HG03442 (cell line): ENCODE results near the gene FAM135A.
"Not testable (repeated sequence)": the region's sequence is repeated elsewhere in the genome, so short reads cannot be mapped to it uniquely, and the experiment has no call there.

Experiments used
- ATAC-seq: cut with Tn5 transposase; IDR thresholded peaks from one replicate; pipeline ENCODE4 v1.9.1; 2021; ENCODE audit warnings: mild to moderate bottlenecking, moderate library complexity; ENCODE audit not compliant: unreplicated experiment

The FAM135A gene

DNA sequence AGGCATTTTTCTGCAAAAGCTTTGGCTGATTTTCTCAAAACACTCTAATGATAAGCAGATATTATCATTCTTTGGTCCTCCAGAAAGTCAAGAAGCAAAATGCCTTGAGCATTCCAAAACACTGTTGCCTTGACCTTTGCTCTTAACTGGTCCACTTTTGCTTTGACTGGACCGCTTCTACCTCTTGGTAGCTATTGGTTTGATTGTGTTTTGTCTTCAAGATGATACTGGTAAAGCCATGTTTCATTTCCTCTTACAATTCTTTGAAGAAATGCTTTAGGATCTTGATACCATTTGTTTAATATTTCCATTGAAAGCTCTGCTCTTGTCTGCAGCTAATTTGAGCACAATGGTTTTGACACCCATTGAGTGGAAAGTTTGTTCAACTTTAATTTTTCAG is 117.8 kb downstream of the FAM135A start:
- no peak for ATAC-seq

DNA sequence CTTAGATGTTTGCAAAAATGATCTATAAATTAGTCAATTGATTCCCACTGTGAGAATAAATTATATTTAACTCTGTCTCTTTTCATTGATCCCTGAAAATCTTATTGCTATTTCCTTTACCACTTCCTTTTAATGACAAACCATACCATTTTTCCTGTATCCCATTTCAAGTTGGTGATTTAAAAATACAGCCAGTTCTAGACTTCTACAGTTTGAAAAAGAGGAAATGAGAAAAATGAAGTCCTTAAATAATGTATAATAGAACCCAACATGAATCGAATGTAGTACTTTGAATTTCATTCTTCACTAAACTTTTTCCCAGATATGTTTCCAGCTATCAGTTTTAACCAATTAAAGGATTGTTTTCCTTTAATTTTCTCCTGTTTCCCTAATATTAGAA is 124.0 kb downstream of the FAM135A start:
- no peak for ATAC-seq

DNA sequence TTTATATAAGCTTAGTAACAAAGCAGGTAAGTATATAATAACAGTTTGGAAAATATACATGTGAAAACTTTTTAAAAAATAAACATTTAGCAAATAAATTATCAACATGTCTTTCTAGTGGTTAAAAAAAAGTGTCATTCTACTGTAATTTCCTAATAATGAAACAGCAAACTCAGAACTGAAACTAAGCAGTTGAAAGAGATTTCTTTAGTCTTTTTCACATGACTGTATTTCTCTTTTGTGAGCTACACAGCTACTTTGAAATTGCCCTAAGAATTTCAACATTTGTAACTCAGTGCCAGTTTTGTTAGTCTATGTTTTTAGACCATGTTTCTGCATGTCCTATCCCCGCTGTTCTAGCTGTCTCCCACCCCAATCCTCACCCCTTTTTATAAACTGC is 125.1 kb downstream of the FAM135A start:
- peak; percentile 78 for ATAC-seq

DNA sequence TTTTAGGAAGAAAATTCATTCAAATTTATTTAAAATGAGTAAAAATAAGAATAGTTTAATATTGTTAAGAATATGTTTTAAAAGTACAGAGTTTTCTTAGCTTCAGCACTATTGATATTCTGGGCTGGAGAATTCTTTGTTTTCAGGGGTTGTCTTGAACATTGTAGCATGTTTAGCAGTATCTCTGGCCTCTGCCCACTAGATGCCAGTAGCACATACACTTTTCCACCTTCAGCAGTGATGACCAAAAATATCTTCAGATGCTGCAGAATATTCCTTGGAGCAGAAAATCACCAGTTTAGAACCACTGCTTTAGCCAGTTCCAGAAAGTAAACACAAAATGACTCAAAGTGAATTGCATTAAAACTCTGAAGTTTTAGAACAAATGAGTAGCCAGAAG is 134.0 kb downstream of the FAM135A start:
- no peak for ATAC-seq

DNA sequence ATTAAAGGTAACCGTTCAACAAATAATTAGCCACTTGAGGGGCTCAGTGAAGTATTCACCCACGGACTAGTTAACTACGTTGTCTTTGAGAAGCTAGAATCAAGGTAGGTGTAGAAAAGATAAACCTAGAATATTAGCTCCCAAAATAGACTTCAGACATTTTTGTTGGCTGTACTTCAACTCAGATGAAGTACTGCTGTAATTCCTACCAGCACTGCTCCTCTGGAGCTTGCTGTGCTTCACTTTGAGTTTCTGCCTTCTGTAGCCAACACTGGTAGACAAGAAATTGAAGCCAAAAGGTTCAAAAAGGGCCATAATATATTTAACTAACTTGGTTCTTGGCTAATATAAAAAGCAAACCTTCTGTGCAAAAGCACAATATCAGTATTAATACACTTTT is 134.6 kb downstream of the FAM135A start:
- no peak for ATAC-seq

DNA sequence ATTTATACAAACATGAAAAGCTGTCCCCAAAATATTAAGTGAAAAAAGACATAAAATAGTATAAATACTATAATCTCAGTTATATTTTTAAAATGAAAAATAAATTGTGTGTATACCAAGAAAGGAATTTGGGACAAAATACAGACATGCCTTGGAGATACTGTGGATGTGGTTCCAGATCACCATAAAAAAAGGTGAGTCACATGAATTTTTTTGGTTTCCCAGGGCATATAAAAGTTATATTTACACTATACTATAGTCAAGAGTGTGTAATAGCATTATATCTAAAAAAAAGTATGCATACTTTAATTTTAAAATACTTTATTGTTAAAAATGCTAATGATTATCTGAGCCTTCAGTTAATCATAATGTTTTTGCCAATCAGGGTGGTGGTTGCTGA is 136.0 kb downstream of the FAM135A start:
- no peak for ATAC-seq

DNA sequence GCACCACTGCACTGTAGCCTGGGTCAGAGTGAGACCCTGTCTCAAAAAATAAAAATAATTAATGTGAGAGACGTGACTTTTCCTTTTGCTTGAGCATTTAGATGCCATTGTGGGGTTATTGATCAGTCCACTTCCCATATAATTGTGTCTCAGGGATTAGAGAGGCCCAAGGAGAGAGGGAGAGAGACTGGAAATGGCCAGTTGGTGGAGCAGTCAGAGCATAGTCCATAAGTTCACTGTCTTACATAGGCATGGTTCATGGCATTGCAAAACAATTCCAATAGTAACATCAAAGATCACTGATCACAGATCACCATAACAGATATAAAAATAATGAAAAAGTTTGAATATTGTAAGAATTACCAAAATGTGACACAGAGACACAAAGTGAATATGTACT is 138.3 kb downstream of the FAM135A start:
- no peak for ATAC-seq

DNA sequence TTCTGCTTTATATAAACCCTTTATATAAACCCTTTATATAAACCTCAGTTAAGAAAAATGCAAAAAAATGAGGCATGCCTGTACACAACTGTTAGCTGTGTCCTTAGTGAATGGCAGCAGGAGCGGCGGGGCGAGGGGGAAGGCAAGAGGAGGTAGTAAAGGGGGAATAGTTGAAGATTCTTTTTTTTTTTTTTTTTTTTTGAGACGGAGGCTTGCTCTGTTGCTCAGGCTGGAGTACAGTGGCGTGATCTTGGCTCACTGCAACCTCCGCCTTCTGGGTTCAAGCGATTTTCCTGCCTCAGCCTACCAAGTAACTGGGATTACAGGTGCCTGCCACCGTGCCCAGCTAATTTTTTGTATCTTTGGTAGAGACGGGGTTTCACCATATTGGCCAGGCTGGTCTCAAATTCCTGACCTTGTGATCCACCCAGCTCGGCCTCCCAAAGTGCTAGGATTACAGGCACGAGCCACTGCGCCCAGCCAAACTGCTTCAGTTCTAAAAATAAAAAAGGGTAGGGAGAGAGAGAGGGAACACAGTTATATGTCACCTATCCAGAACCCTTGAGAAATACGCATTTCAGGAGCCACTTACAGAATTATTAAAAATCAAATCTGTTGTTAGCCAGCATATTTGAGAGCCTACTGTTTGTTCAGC is 139.1 kb downstream of the FAM135A start:
- not testable (repeated sequence) for ATAC-seq

DNA sequence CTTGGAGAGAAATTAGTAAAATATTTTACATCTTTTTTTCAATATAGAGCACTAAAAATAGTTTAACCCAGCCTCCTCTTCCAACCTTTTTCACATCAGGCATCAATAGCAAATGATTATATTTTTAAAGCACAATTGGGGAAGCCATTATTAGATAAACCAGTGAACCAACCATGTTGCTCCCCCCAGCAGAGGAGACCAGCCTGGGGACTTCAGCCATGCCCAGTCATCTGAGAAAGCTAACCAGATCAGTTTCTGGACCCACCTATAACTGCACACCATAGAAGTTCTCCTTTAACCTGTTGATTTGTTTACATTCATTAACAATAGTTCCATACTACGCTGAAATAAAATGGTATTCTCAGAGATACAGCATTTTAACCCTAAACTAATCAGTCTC is 139.7 kb downstream of the FAM135A start:
- ATAC-seq, result no peak

DNA sequence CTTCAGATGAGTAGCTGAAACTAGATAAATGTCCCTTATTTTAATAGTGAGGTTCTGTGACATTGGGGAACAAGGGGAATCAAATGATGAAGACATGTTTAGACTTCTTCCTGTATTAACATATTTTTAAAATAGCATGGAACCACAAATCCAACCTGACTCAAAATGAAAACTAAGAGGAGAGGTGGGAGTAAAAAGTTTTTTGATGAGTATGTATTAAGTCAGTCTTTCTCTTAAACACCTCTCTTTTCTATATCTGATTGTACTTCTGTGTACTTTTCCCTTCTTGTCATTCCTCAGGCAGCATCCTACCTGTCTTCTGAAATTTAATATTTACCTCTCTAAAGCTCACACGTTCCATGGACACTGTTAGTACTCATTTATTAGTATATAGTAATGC is 144.7 kb downstream of the FAM135A start:
- no peak for ATAC-seq

DNA sequence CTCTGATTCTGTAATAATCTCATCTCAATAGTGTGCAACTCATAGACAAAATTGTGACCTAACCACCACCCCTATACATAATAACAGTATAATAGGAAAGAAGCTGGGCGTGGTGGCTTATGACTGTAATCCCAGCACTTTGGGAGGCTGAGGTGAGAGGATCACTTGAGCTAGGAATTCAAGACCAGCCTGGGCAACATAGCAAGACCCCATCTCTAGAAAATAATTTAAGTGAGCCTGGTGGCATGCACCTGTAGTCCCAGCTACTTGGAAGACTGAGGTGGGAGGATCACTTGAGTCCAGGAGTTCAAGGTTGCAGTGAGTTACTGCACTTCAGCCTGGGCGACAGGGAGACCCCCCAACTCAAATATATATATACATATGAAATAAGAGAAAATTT is 149.1 kb downstream of the FAM135A start:
- ATAC-seq, result not testable (repeated sequence)

DNA sequence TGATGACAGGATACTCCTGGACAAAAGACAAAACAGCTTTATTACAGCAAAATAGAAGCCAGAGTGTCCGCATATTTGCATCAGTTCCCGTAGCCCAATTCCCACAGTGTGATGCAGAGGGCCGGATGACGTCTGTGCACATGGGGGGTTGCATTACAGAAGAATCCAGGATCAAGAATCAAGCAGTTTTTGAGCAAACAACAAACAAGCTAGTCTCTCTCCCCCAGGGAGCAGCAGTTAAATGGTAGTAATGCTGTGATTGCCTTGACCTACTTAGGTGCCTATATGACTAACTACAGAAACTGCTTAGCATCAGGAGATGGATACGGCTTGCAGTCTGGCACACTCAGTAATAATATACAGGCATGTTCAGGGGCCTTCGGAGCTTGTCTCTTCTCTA is 150.2 kb downstream of the FAM135A start:
- no peak for ATAC-seq

DNA sequence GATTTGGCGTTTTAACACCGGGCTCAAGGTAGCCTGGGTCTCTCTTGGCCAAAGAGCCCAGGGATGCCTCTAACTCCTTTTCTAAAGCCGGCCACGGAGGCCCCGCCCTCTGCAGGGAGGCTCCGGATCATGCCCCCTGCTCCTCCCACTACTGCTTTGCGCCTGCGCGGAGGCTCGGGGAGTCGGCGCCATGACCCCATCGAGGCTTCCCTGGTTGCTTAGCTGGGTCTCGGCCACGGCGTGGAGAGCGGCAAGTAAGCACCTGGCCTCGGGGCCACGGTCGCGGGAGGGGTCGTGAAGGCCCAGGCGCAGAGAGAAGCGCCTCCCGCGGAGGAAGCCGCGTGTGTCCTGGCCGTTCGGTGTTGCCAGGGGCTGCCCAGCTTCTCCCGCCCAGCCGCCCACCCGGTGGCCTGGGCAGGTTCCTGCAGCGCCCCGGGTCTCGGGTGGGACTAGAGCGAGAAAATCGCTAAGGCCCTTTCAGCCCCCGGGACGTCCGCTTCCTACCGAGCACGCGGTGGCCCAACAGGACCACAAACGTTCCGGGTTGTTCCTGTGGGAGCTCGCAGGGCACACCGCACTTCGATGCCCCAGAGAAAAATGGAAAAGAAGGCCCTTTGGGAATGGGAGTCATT is 153.6 kb downstream of the FAM135A start, which contains the start of gene SDHAF4:
SDHAF4 (plus strand) TSS at position 180 of the 632 bp plus-strand sequence; CDS start at position 191, 11 bp downstream.
- peak; percentile 98 for ATAC-seq

DNA sequence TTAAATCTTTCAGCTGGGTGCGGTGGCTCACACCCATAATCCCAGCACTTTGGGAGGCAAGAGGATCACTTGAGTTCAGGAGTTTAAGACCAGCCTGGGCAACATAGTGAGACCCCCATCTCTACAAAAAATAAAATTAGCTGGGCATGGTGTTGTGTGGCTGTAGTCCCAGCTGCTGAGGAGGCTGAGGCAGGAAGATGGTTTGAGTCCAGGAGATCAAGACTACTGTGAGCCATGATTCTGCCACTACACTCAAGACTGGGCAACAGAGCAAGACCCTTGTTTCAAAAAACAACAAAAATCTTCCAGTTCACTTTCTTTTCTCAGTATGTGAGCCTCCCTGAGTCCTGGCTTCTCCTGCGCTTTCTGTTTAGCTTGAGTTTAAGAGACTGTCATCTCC is 161.3 kb downstream of the FAM135A start:
- ATAC-seq, result no peak

DNA sequence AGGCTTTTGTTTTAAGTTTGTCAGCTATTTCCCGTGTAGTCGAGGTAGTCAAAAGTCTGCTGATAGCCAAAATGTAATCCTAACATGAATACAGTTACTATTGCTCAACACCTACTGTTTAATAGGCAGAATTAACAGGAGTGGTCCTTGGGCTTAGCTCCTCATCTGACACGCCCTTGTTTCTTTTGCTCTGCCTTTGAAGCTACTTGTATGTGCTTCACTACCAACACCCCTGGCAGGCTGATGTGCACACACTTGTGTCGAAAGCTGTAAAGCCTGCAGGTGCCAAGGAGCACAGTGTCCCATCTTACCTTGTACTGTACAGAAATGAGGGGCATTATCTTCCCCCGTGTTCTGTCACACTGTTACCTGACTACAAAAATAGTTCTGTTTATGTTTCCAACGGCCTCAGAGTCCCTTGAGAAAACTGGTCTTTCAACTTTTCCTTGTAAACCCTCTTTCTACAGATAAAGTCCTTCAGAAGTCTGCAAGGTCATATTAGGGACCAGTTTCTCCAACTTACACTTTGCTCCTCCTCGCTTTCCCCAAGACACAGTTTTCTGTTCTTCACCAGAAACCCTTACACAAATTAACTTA is 162.7 kb downstream of the FAM135A start:
- no peak for ATAC-seq

DNA sequence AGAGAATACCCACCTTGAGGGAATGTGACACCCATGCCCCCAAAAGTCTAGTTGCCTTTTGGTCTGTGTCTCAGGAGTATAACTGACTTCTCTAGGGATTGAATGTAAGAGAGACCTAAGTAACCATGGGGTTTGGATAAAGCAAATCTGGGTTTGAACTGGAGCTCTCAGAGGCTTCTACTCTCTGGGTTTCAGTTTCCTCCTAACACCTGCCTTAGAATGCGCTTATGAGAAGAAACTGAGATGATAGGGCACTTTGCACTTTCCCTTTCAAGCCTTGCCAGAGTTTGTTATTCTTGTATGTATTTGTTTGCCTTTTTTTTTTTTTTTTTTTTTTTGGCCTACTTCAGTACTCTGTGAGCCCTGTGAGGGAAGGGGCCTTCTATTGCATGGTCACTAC is 172.8 kb downstream of the FAM135A start:
- peak; percentile 96 for ATAC-seq

DNA sequence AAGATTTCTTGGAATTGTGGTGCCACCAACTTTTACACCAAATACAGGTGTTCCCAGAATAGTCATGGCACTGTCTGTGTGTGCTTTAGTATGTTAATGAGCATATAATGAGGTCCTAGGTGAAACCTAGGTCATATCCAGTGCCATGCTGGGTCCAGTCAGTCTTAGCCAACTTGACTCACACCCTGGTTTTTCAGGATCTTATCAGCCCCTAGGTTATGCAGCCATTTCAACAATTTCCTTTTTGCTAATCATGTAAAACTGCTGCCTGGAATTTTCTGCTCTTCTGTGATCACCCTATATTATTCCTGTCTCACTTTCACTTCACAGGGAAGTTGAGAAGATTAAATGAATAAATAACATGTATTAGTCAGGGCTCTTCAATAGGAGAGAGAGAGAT is 177.1 kb downstream of the FAM135A start:
- no peak for ATAC-seq

DNA sequence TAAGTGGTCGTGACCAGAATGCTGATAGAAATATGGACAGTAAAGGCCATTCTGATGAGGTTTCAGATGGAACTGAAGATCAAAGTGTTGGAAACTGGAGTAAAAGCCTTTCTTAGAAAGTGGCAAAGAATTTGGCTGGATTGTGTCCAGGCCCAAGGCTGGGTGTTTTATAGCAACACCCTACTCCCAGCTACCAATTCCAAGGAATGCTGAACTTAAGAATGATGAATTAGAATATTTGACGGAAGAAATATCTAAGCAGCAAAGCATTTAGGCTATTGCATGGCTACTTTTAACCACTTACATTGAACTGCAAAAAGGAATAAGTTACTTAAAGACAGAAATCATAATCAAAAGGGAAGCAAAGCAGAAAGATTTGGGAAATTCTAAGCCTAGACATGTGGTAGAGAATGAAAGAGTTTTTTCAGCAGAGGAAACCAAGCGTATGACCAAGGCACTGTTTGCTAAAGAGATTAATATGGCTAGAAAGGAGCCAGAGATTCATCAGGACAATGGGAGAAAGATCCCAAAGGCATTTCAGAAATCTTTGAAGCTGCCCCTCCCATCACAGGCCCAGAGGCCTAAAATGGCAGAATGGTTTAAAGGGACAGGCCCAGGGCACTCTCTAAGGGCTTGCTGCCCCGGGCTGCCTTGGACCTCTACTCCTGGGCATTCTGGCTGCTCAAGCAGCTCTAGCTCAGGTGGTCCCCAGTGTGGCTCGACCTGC is 179.2 kb downstream of the FAM135A start:
- ATAC-seq, result no peak

DNA sequence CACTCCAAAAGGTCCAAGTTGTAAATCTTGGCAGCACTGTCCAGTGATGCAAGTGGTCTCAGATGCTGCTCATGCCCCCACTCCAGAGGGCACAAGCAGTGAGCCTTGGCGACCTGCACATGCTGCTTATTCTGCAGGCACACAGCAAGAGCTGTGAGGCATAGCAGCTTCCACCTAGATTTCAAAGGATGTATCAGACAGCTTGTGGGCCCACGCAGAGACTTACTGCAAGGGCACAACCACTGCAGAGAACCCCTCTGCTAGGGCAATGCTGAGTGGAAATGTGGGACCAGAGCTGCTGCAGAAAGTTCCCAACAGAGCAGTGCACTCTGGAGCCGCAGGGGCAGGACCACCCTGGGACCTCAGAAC is 179.8 kb downstream of the FAM135A start:
- ATAC-seq, result no peak

DNA sequence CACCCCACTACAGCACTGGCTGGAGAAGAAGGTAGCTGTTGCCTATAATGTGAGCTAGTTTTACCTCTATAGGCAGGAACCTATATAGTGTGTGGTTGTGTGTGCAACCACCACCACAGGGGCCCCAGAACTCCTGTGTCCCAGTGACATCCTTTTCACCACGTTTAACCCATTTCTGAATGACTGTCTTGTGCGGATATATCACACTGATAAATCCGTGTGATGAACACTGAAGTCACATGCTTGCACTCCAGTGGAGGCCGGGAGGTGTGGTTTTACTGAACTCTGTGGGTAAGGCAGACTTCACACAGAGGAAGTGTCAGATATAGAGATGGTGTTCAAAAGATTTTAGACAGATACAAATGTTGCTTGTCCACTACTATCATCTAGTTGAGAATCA is 185.9 kb downstream of the FAM135A start:
- ATAC-seq, result no peak

DNA sequence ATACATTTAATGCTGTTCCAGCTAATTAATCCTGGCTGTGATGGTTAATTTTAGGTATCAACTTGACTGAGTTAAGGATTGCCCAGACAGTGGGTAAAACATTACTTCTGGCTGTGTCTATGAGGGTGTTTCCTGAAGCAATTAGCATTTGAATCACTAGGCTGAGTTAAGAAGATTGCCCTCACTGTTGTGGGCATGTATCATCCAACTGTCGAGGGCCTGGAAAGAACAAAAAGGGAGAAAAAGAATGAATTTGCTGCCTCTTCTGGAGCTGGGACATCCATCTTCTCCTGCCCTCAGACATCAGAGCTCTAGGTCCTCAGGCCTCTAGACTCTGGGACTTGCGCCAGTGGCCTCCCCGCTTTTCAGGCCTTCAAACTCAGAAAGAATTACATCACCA is 187.7 kb downstream of the FAM135A start:
- no peak for ATAC-seq

DNA sequence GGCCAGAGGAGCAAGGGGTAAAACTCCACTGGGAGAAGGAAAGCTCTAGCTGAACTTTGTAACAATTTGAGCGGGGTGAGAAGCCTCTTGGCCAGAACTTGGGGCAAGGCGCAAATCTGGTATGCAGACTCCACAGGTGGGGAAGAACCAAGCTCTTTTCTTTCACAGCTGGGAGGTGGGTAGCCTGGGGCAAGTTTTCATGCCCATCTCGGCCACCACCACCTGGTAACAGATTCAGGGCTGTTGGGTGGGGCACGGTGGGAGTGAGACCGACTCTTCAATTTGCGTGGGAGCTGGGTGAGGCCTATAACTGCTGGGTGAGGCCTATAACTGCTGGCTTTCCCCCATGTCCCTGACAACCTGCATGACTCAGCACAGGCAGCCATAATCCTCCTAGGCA is 190.9 kb downstream of the FAM135A start:
- ATAC-seq, result no peak
